Mammary epithelial cell (primary cell): ENCODE results near the gene BPI.

Source experiments
- EZH2 ChIP-seq: IDR thresholded peaks from 2 replicates; pipeline ENCODE4 v1.6.1; 2012; ENCODE audit warnings: low read length, inconsistent platforms, borderline replicate concordance
- TF ChIP-seq, protein P1 (sequence below), 2 donors: IDR thresholded peaks in 1 of 2; conservative IDR thresholded peaks in 1 of 2; 2 replicates each; pipeline ENCODE4 v1.5.1; 2011 to 2012; ENCODE audit warnings: inconsistent platforms in 2 of 2, low read length in 2 of 2, mild to moderate bottlenecking in 2 of 2, control low read depth in 1 of 2, low read depth in 1 of 2; ENCODE audit not compliant: insufficient read depth in 1 of 2; ENCODE audit errors: extremely low read depth in 1 of 2

DNA sequence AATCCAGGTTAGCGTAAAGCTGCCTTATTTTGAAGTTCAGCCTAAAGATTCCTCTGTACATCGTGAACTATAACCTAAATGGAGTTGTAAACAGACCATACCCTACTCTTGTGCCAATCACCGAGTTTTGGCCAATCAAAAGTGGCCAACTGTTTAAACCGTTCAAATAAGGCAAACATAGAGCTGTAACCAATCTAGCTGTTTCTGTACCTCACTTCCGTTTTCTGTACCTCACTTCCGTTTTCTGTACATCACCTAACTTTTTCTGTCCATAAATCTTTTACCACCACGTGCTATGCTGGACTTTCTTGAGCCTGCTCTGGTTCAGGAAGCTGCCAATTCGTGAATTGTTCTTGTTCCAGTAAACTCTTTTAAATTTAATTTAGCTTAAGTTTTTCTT, 82.0 kb downstream of the BPI start:
- TF ChIP-seq, protein P1, sequence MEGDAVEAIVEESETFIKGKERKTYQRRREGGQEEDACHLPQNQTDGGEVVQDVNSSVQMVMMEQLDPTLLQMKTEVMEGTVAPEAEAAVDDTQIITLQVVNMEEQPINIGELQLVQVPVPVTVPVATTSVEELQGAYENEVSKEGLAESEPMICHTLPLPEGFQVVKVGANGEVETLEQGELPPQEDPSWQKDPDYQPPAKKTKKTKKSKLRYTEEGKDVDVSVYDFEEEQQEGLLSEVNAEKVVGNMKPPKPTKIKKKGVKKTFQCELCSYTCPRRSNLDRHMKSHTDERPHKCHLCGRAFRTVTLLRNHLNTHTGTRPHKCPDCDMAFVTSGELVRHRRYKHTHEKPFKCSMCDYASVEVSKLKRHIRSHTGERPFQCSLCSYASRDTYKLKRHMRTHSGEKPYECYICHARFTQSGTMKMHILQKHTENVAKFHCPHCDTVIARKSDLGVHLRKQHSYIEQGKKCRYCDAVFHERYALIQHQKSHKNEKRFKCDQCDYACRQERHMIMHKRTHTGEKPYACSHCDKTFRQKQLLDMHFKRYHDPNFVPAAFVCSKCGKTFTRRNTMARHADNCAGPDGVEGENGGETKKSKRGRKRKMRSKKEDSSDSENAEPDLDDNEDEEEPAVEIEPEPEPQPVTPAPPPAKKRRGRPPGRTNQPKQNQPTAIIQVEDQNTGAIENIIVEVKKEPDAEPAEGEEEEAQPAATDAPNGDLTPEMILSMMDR (conservative IDR thresholded peaks at IDR 0.05 in 1 of 2, IDR thresholded peaks at IDR 0.05 in 1 of 2; ENCODE audit: extremely low read depth in 1 of 2, insufficient read depth in 1 of 2, low read depth in 1 of 2, low read length in 2 of 2) = no peak
- no peak for TF ChIP-seq EZH2
